ENCODE measurements around the gene ULBP1.

DNA sequence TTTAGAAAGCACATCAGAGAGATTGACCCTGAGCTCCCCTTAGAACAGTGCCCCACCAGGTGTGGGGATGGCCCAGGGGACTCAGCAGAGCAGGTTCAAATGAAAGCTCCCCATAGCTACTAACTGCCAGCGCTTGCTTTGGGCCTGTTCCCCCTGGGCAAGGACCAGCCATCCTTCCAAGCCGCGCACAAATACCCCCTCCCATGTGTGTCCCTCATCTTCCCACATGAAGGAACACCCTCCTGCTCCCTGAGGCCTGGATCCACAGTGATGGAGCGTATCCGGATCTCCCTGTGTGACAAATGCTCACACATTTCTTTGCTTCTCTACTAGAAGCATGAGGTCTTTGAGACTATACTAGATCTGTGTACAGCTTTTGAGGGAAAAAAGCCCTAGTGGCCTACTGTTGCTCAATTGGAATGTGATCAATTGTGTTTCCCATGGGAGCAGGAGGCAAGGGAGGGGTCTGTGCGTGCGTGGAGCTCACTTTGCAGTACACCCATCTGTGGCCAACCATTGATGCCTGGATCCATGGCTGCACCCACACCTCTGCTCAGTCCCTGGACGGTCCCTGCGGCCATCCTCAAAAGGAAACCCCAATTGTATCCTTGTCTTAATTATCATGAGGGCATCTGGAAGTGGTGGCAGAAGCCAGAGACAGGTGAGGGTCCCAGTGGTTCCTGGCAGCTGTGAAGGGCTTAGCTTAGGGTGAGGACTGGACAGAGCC is 39.4 kb upstream of the ULBP1 start:
- TF ChIP-seq, protein P1, sequence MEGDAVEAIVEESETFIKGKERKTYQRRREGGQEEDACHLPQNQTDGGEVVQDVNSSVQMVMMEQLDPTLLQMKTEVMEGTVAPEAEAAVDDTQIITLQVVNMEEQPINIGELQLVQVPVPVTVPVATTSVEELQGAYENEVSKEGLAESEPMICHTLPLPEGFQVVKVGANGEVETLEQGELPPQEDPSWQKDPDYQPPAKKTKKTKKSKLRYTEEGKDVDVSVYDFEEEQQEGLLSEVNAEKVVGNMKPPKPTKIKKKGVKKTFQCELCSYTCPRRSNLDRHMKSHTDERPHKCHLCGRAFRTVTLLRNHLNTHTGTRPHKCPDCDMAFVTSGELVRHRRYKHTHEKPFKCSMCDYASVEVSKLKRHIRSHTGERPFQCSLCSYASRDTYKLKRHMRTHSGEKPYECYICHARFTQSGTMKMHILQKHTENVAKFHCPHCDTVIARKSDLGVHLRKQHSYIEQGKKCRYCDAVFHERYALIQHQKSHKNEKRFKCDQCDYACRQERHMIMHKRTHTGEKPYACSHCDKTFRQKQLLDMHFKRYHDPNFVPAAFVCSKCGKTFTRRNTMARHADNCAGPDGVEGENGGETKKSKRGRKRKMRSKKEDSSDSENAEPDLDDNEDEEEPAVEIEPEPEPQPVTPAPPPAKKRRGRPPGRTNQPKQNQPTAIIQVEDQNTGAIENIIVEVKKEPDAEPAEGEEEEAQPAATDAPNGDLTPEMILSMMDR (IDR thresholded peaks at IDR 0.05; ENCODE audit: insufficient read depth, low read length, poor library complexity, severe bottlenecking) = no peak
- TF ChIP-seq EZH2phosphoT487 (conservative IDR thresholded peaks at IDR 0.05; ENCODE audit: low read length) = no peak
